Endothelial cell of umbilical vein (primary cell): ENCODE data around the gene CEP97. TPM values are rescaled to one million over a fixed set of nuclear protein-coding genes. Genes with fewer than 3 reads are reported as not detected.
"Not testable (repeated sequence)": the region's sequence is repeated elsewhere in the genome, so short reads cannot be mapped to it uniquely, and the experiment has no call there.

Experiments
- BruUV-seq: library from RNA; stranded (reverse); fragments of 400-500 nt; replicated peaks from 2 replicates; lab custom pipeline; 2021; lab: Mats Ljungman, UMichigan
- CTCF ChIA-PET: fragments of 300-600, 350-600 bp; sonication (Branson Sonifier 250); formaldehyde crosslinking; loops from one replicate; lab custom pipeline; 2021; ENCODE audit warnings: antibody characterized with exemption, inconsistent platforms; lab: Charles Lee
- POLR2A ChIA-PET: fragments of 300-600, 350-600 bp; sonication (Branson Sonifier 250); formaldehyde crosslinking; loops from one replicate; lab custom pipeline; 2021; ENCODE audit warnings: antibody characterized with exemption, inconsistent platforms; lab: Charles Lee
- DNase-seq: peaks from one replicate; pipeline ENCODE4 v3.0.0-alpha.2; 2011; ENCODE audit warnings: low read depth, low spot score
- FAIRE-seq: peaks from 2 replicates; lab custom pipeline; 2011; peaks lifted over from hg19 to GRCh38; lab: Jason Lieb, UNC
- H2AFZ ChIP-seq: 2 replicates; pipeline ENCODE4 v1.6.0; 2012; ENCODE audit warnings: low read depth, low read length, control low read depth, inconsistent platforms
- H3K27ac ChIP-seq: 2 replicates; pipeline ENCODE4 v1.5.1; 2011; ENCODE audit warnings: low read depth, mild to moderate bottlenecking, control low read depth, low read length, moderate library complexity; ENCODE audit not compliant: insufficient read depth
- H3K27me3 ChIP-seq, 2 experiments: 2 replicates each; pipeline versions ENCODE4 v1.6.0 to v1.6.1; 2011; ENCODE audit warnings: low read length in 2 of 2, mixed read lengths in 1 of 2; ENCODE audit not compliant: control insufficient read depth in 2 of 2, insufficient read depth in 2 of 2
- H3K36me3 ChIP-seq, 2 experiments: 2 replicates in 1 of 2; 3 replicates in 1 of 2; pipeline ENCODE4 v1.5.1; 2011; ENCODE audit warnings: low read length in 2 of 2, mild to moderate bottlenecking in 1 of 2, moderate library complexity in 1 of 2; ENCODE audit not compliant: control insufficient read depth in 2 of 2, insufficient read depth in 2 of 2; ENCODE audit errors: extremely low read depth in 1 of 2
- H3K4me1 ChIP-seq: 3 replicates; pipeline ENCODE4 v1.5.1; 2011; ENCODE audit warnings: mild to moderate bottlenecking, low read length; ENCODE audit not compliant: control insufficient read depth, insufficient read depth; ENCODE audit errors: extremely low read depth
- H3K4me2 ChIP-seq: 2 replicates; pipeline ENCODE4 v1.6.1; 2011; ENCODE audit warnings: low read length, control low read depth, mixed read lengths; ENCODE audit not compliant: insufficient read depth
- H3K4me3 ChIP-seq, 3 experiments: fragments of 200-600 bp in 1 of 3; sonication (generic), shearing (Covaris generic) in 1 of 3; replicated peaks in 1 of 3; 2 replicates each; pipeline ENCODE4 v1.5.1; 2011 to 2016; ENCODE audit warnings: control low read depth in 3 of 3, low read length in 3 of 3, mild to moderate bottlenecking in 2 of 3, inconsistent platforms in 1 of 3, low read depth in 1 of 3, moderate library complexity in 1 of 3; ENCODE audit not compliant: insufficient read depth in 1 of 3
- H3K79me2 ChIP-seq: 2 replicates; pipeline ENCODE4 v1.6.0; 2012; ENCODE audit warnings: low read length, inconsistent platforms; ENCODE audit not compliant: control insufficient read depth, insufficient read depth
- H3K9ac ChIP-seq: replicated peaks from 2 replicates; pipeline ENCODE3; 2011; ENCODE audit warnings: low read length, control low read depth; ENCODE audit not compliant: insufficient read depth; ENCODE audit errors: extremely low read depth
- H3K9me1 ChIP-seq: replicated peaks from 3 replicates; pipeline ENCODE4 v1.6.0; 2011; ENCODE audit warnings: mild to moderate bottlenecking, low read length; ENCODE audit not compliant: control insufficient read depth, insufficient read depth; ENCODE audit errors: extremely low read depth
- H3K9me3 ChIP-seq: replicated peaks from 2 replicates; pipeline ENCODE4 v1.5.1; 2012; ENCODE audit warnings: low read length, inconsistent platforms; ENCODE audit not compliant: control insufficient read depth, insufficient read depth
- H4K20me1 ChIP-seq: replicated peaks from 2 replicates; pipeline ENCODE3; 2011; ENCODE audit warnings: mild to moderate bottlenecking, low read length; ENCODE audit not compliant: control insufficient read depth, insufficient read depth; ENCODE audit errors: extremely low read depth
- FOS ChIP-seq: IDR thresholded peaks from 2 replicates; pipeline ENCODE4 v1.6.1; 2011; ENCODE audit warnings: mild to moderate bottlenecking, low read length, moderate library complexity, borderline replicate concordance; ENCODE audit not compliant: insufficient read depth
- MYC ChIP-seq: IDR thresholded peaks from one replicate; pipeline ENCODE4 v1.6.1; 2011; ENCODE audit warnings: mild to moderate bottlenecking, low read depth, low read length
- dilution Hi-C: fragments of 300-500 bp; cut with MboI; formaldehyde crosslinking; loops from one replicate; pipeline ENCODE4 v1.15.0; 2019; ENCODE audit warnings: low sequenced_read_pairs; ENCODE audit not compliant: extremely low pct_ligation_motif_present
- intact Hi-C: fragments of 100-400 bp; cut with micrococcal nuclease; formaldehyde crosslinking; loops from one replicate; pipeline ENCODE4 v1.10.0; 2022
- polyA plus RNA-seq, 4 experiments: library from polyadenylated mRNA; depleted of rRNA in 3 of 4; stranded (reverse) in 3 of 4; unstranded in 1 of 4; fragments of >200 nt; gene quantifications; 2 replicates each; pipeline versions ENCODE4 v1.2.1 to v1.2.3, GENCODE V29; 2011 to 2012; ENCODE audit warnings: missing spikeins in 1 of 4
- total RNA-seq: library from RNA; stranded (reverse); gene quantifications from 2 replicates; pipeline ENCODE4 v1.2.3, GENCODE V29; 2021
- TF ChIP-seq, protein P1 (sequence below): IDR thresholded peaks from 2 replicates; pipeline ENCODE4 v1.6.1; 2011; ENCODE audit not compliant: insufficient read depth, insufficient read length

Gene CEP97
- total and polyA plus RNA-seq, 2 donors (not counting 3 experiments of a cell fraction or from before 2014, with no cell fraction given), result 1.9 to 10.3 TPM

GRCh38 chr3:101703169-101703568, 21.2 kb upstream of the CEP97 start:
- no TSS peak for BruUV-seq
- no peak overlapping the region for H3K9ac ChIP-seq
- H3K4me2 ChIP-seq, result no peak overlapping the region
- intact Hi-C loops, result no loop called here
- ChIA-PET POLR2A (no interaction called here), CTCF (no interaction called here)
- H3K4me1 ChIP-seq, result no peaks in the 10 kb centered on the region
- H3K79me2 ChIP-seq, result no peaks in the 10 kb centered on the region
- no peaks in the 10 kb centered on the region for H4K20me1 ChIP-seq
- H3K27ac ChIP-seq, result no peak overlapping the region
- DNase-seq (no peak), FAIRE-seq (no peak)
- dilution Hi-C loops, result no loop called here
- no peak overlapping the region for H3K4me3 ChIP-seq
- H3K9me3 ChIP-seq, result no peaks in the 10 kb centered on the region
- TF ChIP-seq, protein P1, sequence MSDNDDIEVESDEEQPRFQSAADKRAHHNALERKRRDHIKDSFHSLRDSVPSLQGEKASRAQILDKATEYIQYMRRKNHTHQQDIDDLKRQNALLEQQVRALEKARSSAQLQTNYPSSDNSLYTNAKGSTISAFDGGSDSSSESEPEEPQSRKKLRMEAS, result no peak
- TF ChIP-seq MYC, result no peak
- TF ChIP-seq FOS, result no peak
- no peaks in the 10 kb centered on the region for H3K9me1 ChIP-seq
- H3K36me3 ChIP-seq, result no peaks in the 10 kb centered on the region
- peaks cover 3 to 5% of the 10 kb centered on the region in 2 experiments for H3K27me3 ChIP-seq
- no peak overlapping the region for H2AFZ ChIP-seq

DNA sequence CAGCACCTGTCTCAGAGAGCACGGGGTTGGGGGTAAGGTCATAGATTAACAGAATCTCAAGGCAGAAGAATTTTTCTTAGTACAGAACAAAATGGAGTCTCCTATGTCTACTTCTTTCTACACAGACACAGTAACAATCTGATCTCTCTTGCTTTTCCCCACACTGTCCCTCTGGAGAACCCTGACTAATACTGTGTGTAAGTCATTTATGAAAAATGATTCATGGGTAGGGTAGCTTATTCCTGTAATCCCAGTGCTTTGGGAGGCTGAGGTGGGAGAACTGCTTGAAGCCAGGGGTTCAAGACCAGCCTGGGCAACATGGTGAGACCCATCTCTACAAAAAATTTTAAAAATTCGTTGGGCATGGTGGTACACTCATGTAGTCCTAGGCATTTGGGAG, 19.8 kb upstream of the CEP97 start:
- H3K36me3 ChIP-seq, H4K20me1 ChIP-seq, H3K27ac ChIP-seq, H3K79me2 ChIP-seq, H3K9me1 ChIP-seq, H3K4me1 ChIP-seq, dilution Hi-C loops, FAIRE-seq, BruUV-seq, DNase-seq, H2AFZ ChIP-seq, POLR2A ChIA-PET, H3K4me2 ChIP-seq, H3K9ac ChIP-seq, H3K9me3 ChIP-seq, intact Hi-C loops, H3K4me3 ChIP-seq: not testable (repeated sequence)
- CTCF ChIA-PET, result interaction anchor here (0.6 to 1.2 kb wide), 3 partner anchors 10 to 31 kb away, joined by 3 read pairs; partner anchors contain the start of gene CEP97
- peaks cover 12 to 14% of the 10 kb centered on the region in 2 experiments for H3K27me3 ChIP-seq
